Ishikawa (cell line): ENCODE results near the gene FADS2.
A peak's percentile ranks its signal among the peaks of the same experiment; 100 is the strongest.

Source experiments
- CEBPB ChIP-seq: IDR thresholded peaks from 2 replicates; pipeline ENCODE4 v1.6.1; 2012
- CREB1 ChIP-seq: IDR thresholded peaks from 2 replicates; pipeline ENCODE4 v1.6.1; 2012; ENCODE audit warnings: low read depth
- EGR1 ChIP-seq: IDR thresholded peaks from 2 replicates; pipeline ENCODE4 v1.6.1; 2012
- EP300 ChIP-seq: IDR thresholded peaks from 2 replicates; pipeline ENCODE4 v1.6.1; 2012; ENCODE audit warnings: borderline replicate concordance
- FOXM1 ChIP-seq: IDR thresholded peaks from 2 replicates; pipeline ENCODE4 v1.6.1; 2012; ENCODE audit warnings: low read depth, borderline replicate concordance
- NFIC ChIP-seq: IDR thresholded peaks from 2 replicates; pipeline ENCODE4 v1.6.1; 2012
- RAD21 ChIP-seq: IDR thresholded peaks from 2 replicates; pipeline ENCODE4 v1.6.1; 2012; ENCODE audit warnings: low read depth
- TAF1 ChIP-seq: IDR thresholded peaks from 2 replicates; pipeline ENCODE4 v1.6.1; 2012; ENCODE audit warnings: low read depth, mild to moderate bottlenecking
- TCF12 ChIP-seq: IDR thresholded peaks from 2 replicates; pipeline ENCODE4 v1.6.1; 2012; ENCODE audit warnings: low read depth
- TEAD4 ChIP-seq: IDR thresholded peaks from 2 replicates; pipeline ENCODE4 v1.6.1; 2012
- YY1 ChIP-seq: IDR thresholded peaks from 2 replicates; pipeline ENCODE4 v1.6.1; 2012; ENCODE audit warnings: low read depth
- ZBTB7A ChIP-seq: IDR thresholded peaks from 2 replicates; pipeline ENCODE4 v1.6.1; 2012; ENCODE audit warnings: low read depth
- TF ChIP-seq, protein P1 (sequence below): IDR thresholded peaks from 2 replicates; pipeline ENCODE4 v1.6.1; 2012
- TF ChIP-seq, protein P2 (sequence below): IDR thresholded peaks from 2 replicates; pipeline ENCODE4 v1.6.1; 2012; ENCODE audit warnings: low read depth, mild to moderate bottlenecking
- TF ChIP-seq, protein P3 (sequence below): IDR thresholded peaks from 2 replicates; pipeline ENCODE4 v1.6.1; 2012

The FADS2 gene

DNA sequence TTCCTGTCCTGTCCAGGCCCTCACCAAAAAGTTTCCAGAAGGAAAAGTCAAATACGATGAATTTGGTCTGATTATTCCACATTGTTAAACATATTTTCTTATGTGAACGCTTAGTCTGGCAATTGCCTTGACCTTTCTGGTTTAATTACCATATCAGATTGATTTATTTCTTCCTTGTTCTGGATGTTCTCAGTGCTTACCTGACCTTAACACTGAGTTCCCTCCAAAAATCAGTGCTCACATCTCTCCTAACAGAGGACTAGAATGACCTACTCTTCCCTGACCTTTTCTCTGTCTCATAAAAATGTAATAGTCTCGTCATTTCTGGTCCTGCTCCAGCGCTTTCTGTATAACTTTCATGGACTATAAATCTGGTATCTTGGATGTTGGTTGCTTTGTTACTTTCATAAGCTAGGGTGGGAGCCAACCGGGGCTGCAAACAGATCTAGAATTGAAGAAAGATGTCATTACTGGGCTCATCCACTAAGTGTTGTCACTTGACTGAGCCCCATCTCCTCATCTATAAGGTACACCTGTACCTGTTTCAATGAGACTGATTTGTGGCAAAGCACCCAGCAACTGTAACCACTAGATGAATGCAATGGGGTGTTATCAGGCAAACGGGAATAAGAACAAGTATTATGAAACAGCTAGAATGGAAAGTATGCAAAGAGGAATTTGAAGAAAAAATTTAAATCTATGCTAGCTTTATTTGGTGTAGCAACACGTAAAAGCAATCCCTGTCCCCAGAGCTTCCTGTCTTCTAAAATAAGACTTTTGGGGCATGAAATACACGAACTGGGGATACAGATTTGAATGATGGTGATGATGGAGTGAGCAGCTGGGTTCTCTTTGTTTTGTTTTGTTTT lies 2.4 kb downstream of the FADS2 start:
- TF ChIP-seq TCF12, result no peak
- no peak for TF ChIP-seq EGR1
- no peak for TF ChIP-seq NFIC
- TF ChIP-seq EP300, result no peak
- TF ChIP-seq, protein P1, sequence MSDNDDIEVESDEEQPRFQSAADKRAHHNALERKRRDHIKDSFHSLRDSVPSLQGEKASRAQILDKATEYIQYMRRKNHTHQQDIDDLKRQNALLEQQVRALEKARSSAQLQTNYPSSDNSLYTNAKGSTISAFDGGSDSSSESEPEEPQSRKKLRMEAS, result no peak
- no peak for TF ChIP-seq YY1
- TF ChIP-seq, protein P2, sequence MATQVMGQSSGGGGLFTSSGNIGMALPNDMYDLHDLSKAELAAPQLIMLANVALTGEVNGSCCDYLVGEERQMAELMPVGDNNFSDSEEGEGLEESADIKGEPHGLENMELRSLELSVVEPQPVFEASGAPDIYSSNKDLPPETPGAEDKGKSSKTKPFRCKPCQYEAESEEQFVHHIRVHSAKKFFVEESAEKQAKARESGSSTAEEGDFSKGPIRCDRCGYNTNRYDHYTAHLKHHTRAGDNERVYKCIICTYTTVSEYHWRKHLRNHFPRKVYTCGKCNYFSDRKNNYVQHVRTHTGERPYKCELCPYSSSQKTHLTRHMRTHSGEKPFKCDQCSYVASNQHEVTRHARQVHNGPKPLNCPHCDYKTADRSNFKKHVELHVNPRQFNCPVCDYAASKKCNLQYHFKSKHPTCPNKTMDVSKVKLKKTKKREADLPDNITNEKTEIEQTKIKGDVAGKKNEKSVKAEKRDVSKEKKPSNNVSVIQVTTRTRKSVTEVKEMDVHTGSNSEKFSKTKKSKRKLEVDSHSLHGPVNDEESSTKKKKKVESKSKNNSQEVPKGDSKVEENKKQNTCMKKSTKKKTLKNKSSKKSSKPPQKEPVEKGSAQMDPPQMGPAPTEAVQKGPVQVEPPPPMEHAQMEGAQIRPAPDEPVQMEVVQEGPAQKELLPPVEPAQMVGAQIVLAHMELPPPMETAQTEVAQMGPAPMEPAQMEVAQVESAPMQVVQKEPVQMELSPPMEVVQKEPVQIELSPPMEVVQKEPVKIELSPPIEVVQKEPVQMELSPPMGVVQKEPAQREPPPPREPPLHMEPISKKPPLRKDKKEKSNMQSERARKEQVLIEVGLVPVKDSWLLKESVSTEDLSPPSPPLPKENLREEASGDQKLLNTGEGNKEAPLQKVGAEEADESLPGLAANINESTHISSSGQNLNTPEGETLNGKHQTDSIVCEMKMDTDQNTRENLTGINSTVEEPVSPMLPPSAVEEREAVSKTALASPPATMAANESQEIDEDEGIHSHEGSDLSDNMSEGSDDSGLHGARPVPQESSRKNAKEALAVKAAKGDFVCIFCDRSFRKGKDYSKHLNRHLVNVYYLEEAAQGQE, result no peak
- TF ChIP-seq FOXM1, result no peak
- no peak for TF ChIP-seq CREB1
- no peak for TF ChIP-seq RAD21
- TF ChIP-seq TEAD4, result no peak
- no peak for TF ChIP-seq CEBPB
- TF ChIP-seq ZBTB7A, result no peak
- TF ChIP-seq, protein P3, sequence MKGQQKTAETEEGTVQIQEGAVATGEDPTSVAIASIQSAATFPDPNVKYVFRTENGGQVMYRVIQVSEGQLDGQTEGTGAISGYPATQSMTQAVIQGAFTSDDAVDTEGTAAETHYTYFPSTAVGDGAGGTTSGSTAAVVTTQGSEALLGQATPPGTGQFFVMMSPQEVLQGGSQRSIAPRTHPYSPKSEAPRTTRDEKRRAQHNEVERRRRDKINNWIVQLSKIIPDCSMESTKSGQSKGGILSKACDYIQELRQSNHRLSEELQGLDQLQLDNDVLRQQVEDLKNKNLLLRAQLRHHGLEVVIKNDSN, result no peak
- no peak for TF ChIP-seq TAF1

DNA sequence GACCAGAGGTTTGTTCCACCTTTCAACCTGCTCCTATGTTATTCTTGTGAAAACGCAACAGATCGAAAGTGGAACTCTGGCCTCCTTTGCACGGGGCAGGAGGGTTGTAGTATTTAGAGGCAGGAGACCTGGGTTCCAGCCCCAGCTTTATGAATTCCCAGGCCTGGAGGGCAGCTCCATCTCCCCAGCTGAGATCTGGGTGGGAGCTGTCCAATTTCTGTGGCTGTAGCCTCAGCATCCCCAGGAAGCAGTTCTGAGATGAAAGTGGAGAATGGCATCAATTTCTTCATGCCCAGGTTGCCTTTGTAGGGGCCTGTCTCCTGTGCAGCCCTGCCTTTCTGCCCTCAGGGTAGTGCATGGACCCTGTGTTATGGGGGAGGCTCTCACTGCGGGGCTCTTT lies 4.1 kb downstream of the FADS2 start:
- TF ChIP-seq CREB1, result no peak
- no peak for TF ChIP-seq TEAD4
- TF ChIP-seq, protein P2, result peak; percentile 48; the same call in 1 of the 2 replicates
- TF ChIP-seq CEBPB, result no peak
- TF ChIP-seq, protein P3, result no peak
- TF ChIP-seq, protein P1, result no peak
- TF ChIP-seq EP300, result no peak
- no peak for TF ChIP-seq NFIC

DNA sequence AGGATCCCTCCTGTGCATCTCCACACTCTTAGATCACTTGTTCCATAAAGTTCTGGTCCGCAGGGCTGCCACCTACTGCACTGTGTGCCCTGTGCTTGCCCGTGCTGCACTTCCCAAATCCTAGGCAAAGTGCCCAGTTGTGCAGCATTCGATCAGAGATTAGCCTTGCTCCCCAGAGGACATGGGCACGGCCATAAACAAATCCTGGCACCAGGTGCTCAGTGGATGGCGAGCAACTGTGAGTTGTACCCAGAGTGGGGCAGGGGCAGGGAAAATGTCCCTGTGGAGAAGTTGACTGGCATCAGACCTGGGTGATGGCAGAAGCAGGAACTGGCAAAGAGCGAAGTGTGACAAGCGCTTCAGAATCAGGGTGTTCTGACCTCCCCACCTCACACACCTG lies 4.7 kb downstream of the FADS2 start:
- TF ChIP-seq NFIC (no peak), TAF1 (no peak), RAD21 (no peak), YY1 (no peak), EP300 (no peak), CREB1 (no peak), FOXM1 (no peak)
- TF ChIP-seq, protein P2, result no peak
- TF ChIP-seq, protein P1, result no peak

DNA sequence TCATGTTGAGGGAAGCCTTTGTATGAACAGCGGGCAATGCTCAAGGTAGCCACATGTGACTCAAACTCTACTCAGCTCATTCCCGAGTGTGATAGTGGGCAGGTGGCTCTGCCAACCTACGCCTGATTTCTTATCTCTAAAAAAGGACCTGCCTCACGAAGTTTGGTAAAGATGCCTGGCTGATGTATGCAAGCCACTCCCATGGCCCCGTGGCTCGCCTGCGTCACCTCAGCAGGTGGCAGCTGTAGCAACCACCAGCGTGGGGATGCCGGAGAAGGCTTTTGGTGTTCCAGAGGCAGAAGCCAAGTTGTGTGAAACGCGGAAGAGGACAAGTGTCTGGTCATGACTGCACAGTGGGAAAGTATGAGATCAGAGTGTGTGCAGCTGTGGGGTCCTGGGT lies 5.4 kb downstream of the FADS2 start:
- TF ChIP-seq ZBTB7A (no peak), YY1 (no peak), EP300 (no peak), CEBPB (no peak), FOXM1 (no peak)
- TF ChIP-seq, protein P2, result no peak
